Peyer's patch (tissue), 4 donors: ENCODE measurements around the gene ENTPD1. TPM values are rescaled to one million over a fixed set of nuclear protein-coding genes. Genes with fewer than 3 reads are reported as not detected.
A peak's percentile ranks its signal among the peaks of the same experiment; 100 is the strongest.

Source experiments
- DNase-seq, 3 donors: peaks; one replicate each; pipeline ENCODE4 v3.0.0-alpha.2; 2017 to 2019
- H3K27ac ChIP-seq, 4 donors: fragments of 200-600 bp; sonication (generic); one replicate each; pipeline ENCODE4 v1.5.1; 2016 to 2019
- H3K27me3 ChIP-seq, 2 donors: fragments of 200-600 bp; sonication (generic); one replicate each; pipeline ENCODE4 v1.5.1; 2019
- H3K36me3 ChIP-seq, 3 donors: fragments of 200-600 bp; sonication (generic); one replicate each; pipeline ENCODE4 v1.5.1; 2016 to 2019
- H3K4me1 ChIP-seq, 4 donors: fragments of 200-600 bp; sonication (generic); one replicate each; pipeline ENCODE4 v1.5.1; 2016 to 2019
- H3K4me3 ChIP-seq, 4 donors: fragments of 200-600 bp; sonication (generic); 1 replicate in 3 of 4; 2 replicates in 1 of 4; pipeline ENCODE4 v1.5.1; 2016 to 2019; ENCODE audit warnings: mild to moderate bottlenecking in 1 of 4
- H3K9me3 ChIP-seq, 4 donors: fragments of 200-600 bp; sonication (generic); one replicate each; pipeline ENCODE4 v1.5.1; 2016 to 2019; ENCODE audit warnings: mild to moderate bottlenecking in 1 of 4
- POLR2A ChIP-seq, 2 donors: fragments of 450-650 bp; IDR thresholded peaks; one replicate each; pipeline ENCODE4 v1.5.1; 2017; ENCODE audit warnings: antibody characterized with exemption in 2 of 2, mild to moderate bottlenecking in 2 of 2, moderate library complexity in 2 of 2
- total RNA-seq, 4 donors: library from RNA; depleted of rRNA; stranded (reverse); fragments of >200 nt; gene quantifications; one replicate each; pipeline ENCODE4 v1.1.0, GENCODE V29; 2016
- TF ChIP-seq, protein P1 (sequence below), 6 experiments: fragments of 450-650 bp in 4 of 6; fragments of 200-600 bp in 2 of 6; sonication (generic) in 1 of 6; IDR thresholded peaks; one replicate each; pipeline ENCODE4 v1.5.1; 2017 to 2019; ENCODE audit warnings: antibody characterized with exemption in 6 of 6, mild to moderate bottlenecking in 3 of 6, moderate library complexity in 1 of 6

The ENTPD1 gene
- total RNA-seq, 4 donors from 2014 or later = 5.8 to 73.4 (median 16.8) TPM

DNA sequence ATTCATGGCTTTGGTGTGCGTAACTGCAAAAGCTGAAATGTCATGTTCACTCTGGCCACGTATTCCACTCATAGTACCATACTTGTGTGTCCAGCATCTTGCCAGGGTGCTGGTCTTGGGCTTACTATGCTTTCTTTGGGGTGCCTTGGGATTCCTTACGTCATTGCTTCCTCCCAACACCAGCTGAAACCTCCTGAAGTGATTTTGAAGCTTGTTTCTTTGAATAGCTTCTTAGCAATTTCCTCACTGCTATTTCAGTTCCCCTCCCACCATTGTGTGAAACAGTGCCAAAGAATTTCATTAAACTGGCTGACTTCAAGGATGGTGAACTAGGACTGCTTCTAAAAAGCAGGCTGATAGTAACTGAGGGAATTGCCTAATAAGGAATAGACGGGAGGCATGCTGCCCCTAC is 36.9 kb downstream of the ENTPD1 start:
- no peak overlapping the region for H3K4me3 ChIP-seq
- H3K9me3 ChIP-seq = no peaks in the 10 kb centered on the region
- no peak for TF ChIP-seq POLR2A (IDR thresholded peaks at IDR 0.05)
- TF ChIP-seq, protein P1, sequence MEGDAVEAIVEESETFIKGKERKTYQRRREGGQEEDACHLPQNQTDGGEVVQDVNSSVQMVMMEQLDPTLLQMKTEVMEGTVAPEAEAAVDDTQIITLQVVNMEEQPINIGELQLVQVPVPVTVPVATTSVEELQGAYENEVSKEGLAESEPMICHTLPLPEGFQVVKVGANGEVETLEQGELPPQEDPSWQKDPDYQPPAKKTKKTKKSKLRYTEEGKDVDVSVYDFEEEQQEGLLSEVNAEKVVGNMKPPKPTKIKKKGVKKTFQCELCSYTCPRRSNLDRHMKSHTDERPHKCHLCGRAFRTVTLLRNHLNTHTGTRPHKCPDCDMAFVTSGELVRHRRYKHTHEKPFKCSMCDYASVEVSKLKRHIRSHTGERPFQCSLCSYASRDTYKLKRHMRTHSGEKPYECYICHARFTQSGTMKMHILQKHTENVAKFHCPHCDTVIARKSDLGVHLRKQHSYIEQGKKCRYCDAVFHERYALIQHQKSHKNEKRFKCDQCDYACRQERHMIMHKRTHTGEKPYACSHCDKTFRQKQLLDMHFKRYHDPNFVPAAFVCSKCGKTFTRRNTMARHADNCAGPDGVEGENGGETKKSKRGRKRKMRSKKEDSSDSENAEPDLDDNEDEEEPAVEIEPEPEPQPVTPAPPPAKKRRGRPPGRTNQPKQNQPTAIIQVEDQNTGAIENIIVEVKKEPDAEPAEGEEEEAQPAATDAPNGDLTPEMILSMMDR (IDR thresholded peaks at IDR 0.05) = no peak
- peak overlapping the region; percentile 50 to 75 (median 61) for H3K27ac ChIP-seq
- H3K4me1 ChIP-seq = peaks cover 0 to 17% (median 7%) of the 10 kb centered on the region in 4 donors
- no peaks in the 10 kb centered on the region for H3K27me3 ChIP-seq
- peak in 1 of 3 donors; percentile 28 for DNase-seq
- H3K36me3 ChIP-seq = no peaks in the 10 kb centered on the region

DNA sequence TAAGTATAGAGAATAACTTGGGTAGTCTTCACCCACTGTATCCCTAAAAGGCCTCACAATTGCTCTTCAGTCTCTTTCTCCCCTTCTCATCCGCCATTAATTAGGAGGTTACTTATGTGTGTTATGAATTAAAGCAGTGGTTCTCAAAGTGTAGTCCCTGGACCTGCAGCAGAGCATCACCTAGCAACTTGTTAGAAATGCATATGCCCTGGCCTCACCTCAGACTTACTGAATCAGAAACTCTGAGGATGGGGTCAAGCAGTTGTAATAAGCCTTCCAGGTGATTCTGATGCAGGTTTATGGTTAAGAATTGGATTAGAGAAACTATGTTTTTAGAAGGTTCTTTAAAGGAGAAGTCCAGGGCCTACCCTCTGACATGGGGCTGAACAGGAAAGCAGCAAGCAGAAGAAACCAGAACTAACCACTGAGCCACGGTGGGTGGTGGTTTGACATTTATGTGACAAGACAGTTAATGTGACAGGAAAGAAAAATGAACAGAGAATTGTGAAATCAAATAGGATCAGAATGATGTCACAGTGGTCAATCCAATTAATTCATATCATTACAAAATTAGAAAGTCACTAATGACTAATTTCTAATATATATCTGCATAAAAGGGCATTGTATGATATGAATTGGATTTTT is 37.6 kb downstream of the ENTPD1 start:
- peak in 2 of 3 donors; percentile 78 to 85 for DNase-seq
- peak overlapping the region; percentile 50 to 75 (median 61) for H3K27ac ChIP-seq

DNA sequence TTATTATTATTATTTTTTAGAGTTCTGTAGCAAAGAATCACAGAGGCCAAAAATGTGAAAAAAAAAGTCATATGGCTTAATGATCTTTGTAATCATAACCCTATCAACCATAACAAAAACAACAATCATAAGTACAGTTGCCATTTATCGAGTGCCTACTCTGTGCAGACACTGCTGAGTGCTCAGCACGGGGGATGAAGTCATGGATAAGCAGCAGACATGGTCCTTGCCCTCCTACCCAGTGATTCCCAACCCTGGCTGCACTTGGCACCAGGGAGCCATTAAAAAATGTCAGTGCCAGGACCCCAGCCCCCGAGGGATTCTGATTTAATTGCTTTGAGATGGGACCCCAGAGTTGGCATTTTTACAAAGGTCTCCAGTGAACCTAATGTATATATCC is 38.2 kb downstream of the ENTPD1 start:
- Histone ChIP-seq H3K4me3 (no peak overlapping the region), H3K36me3 (no peaks in the 10 kb centered on the region), H3K9me3 (no peaks in the 10 kb centered on the region), H3K4me1 (peaks cover 0 to 17% (median 7%) of the 10 kb centered on the region in 4 donors), H3K27ac (peak overlapping the region in 2 of 4 donors; percentile 44 to 75), H3K27me3 (no peaks in the 10 kb centered on the region)
- no peak for DNase-seq
- TF ChIP-seq POLR2A (IDR thresholded peaks at IDR 0.05) = no peak
- TF ChIP-seq, protein P1 (IDR thresholded peaks at IDR 0.05) = no peak

More for the DNA sequence above, 37.6 kb downstream of the ENTPD1 start:
- Histone ChIP-seq H3K4me3 (no peak overlapping the region), H3K9me3 (no peaks in the 10 kb centered on the region), H3K27me3 (no peaks in the 10 kb centered on the region), H3K4me1 (peaks cover 0 to 17% (median 7%) of the 10 kb centered on the region in 4 donors), H3K36me3 (no peaks in the 10 kb centered on the region)
- TF ChIP-seq, protein P1 (IDR thresholded peaks at IDR 0.05) = no peak
- no peak for TF ChIP-seq POLR2A (IDR thresholded peaks at IDR 0.05)

DNA sequence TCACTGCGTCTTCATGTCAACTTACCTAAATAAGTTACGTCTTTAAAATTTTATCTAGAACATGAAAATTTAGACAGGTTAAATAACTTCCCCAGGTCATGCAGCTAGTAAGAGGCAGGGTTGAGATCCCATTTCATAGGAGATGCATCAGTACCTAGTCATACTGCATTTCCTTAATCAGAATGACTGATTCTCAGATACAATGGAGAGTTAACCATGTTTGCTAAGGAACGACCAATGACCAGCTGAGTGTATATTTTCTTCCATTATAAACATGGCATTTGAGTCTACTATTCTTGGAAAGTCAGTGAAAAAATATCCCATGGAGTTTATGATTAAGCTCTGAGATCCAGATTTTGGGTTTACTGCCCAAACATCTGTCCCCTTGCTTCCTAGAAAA is 39.6 kb downstream of the ENTPD1 start:
- Histone ChIP-seq H3K9me3 (no peaks in the 10 kb centered on the region), H3K36me3 (no peaks in the 10 kb centered on the region), H3K27me3 (no peaks in the 10 kb centered on the region), H3K4me3 (no peak overlapping the region), H3K4me1 (peaks cover 0 to 17% (median 7%) of the 10 kb centered on the region in 4 donors), H3K27ac (no peak overlapping the region)
- no peak for DNase-seq
- TF ChIP-seq, protein P1 (IDR thresholded peaks at IDR 0.05) = no peak
- TF ChIP-seq POLR2A (IDR thresholded peaks at IDR 0.05) = no peak

- H3K4me3 ChIP-seq = no peak overlapping the region
- no peaks in the 10 kb centered on the region for H3K27me3 ChIP-seq
- H3K36me3 ChIP-seq = no peaks in the 10 kb centered on the region
- H3K27ac ChIP-seq = no peak overlapping the region
- no peak for DNase-seq
- TF ChIP-seq, protein P1 (IDR thresholded peaks at IDR 0.05) = no peak
- no peak for TF ChIP-seq POLR2A (IDR thresholded peaks at IDR 0.05)
- no peaks in the 10 kb centered on the region for H3K9me3 ChIP-seq
- peaks cover 0 to 17% (median 7%) of the 10 kb centered on the region in 4 donors for H3K4me1 ChIP-seq
Measured at GRCh38 chr10:95796504-95796903, 40.5 kb downstream of the ENTPD1 start.
